Prostate gland (tissue), 2 donors: ENCODE measurements around the gene PM20D1. TPM values are rescaled to one million over a fixed set of nuclear protein-coding genes. Genes with fewer than 3 reads are reported as not detected.

Source experiments
- DNase-seq: peaks from one replicate; pipeline ENCODE4 v3.0.0-alpha.2; 2019; ENCODE audit warnings: low spot score
- H3K27ac ChIP-seq, 2 donors: fragments of 200-600 bp; sonication (generic); 2 replicates each; pipeline ENCODE4 v1.5.1; 2017 to 2019
- H3K27me3 ChIP-seq: fragments of 200-600 bp; sonication (generic); replicated peaks from 2 replicates; pipeline ENCODE4 v1.5.1; 2019; ENCODE audit not compliant: insufficient read depth
- H3K36me3 ChIP-seq, 2 donors: fragments of 200-600 bp; sonication (generic); 1 replicate in 1 of 2; 2 replicates in 1 of 2; pipeline versions ENCODE4 v1.5.1 to v1.8.1; 2017 to 2019
- H3K4me1 ChIP-seq: fragments of 200-600 bp; sonication (generic); replicated peaks from 2 replicates; pipeline ENCODE4 v1.5.1; 2019
- H3K4me3 ChIP-seq, 2 donors: fragments of 200-600 bp; sonication (generic); 2 replicates each; pipeline ENCODE4 v1.5.1; 2017 to 2019
- H3K9me3 ChIP-seq: fragments of 200-600 bp; sonication (generic); 2 replicates; pipeline ENCODE4 v1.5.1; 2017
- POLR2A ChIP-seq: fragments of 450-650 bp; IDR thresholded peaks from one replicate; pipeline ENCODE4 v1.6.1; 2016; ENCODE audit warnings: antibody characterized with exemption, mild to moderate bottlenecking
- POLR2AphosphoS5 ChIP-seq: sonication (generic); formaldehyde crosslinking; IDR thresholded peaks from one replicate; pipeline ENCODE4 v1.6.1; 2017; ENCODE audit warnings: antibody characterized with exemption
- WGBS: methylation state at CpG from one replicate; pipeline ENCODE4 v1.1.5; 2018; 5-methylcytosine and 5-hydroxymethylcytosine counted together
- intact Hi-C: fragments of 100-400 bp; cut with DNase I; formaldehyde crosslinking; loops from one replicate; pipeline ENCODE4 v1.14.2; 2022
- total RNA-seq, 2 donors: library from RNA; depleted of rRNA; stranded (reverse); fragments of >200 nt; gene quantifications; one replicate each; pipeline ENCODE4 v1.1.0, GENCODE V29; 2016
- TF ChIP-seq, protein P1 (sequence below), 4 experiments: fragments of 200-600 bp in 2 of 4; fragments of 450-650 bp in 2 of 4; sonication (generic) in 2 of 4; IDR thresholded peaks; 1 replicate in 3 of 4; 2 replicates in 1 of 4; pipeline ENCODE4 v1.5.1; 2016 to 2019; ENCODE audit warnings: antibody characterized with exemption in 4 of 4, mild to moderate bottlenecking in 2 of 4, moderate library complexity in 2 of 4

Gene PM20D1
- total RNA-seq, 2 donors from 2014 or later = not detected

DNA sequence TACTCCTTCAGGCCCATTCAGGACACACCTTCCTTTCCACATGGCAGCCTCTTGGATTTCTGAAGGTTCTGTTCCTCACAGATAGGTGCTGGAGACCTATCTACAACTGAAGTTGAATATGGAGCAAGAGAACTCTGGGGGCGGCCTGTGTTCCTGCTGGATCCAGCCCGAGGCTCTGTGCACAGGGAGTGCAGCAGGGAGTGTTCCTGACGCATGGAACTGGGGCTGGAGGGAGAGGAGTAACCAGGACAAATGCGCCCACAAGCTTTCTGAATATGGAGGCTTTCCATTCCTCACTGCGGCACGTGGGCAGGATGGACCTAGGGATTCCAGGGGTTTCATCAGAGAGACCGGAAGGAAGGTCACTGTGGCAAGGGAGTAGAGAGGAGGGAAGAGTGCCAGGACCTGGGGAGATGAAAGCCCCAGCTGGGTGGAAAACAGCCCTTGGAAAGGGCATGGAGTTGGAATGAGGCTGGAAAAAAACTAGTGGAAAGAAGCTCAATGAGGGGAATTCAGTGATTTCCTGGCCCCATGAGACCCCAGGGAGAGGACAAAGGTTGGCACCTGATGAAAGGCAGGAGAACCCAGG, 12.5 kb downstream of the PM20D1 start:
- H3K4me3 ChIP-seq = no peak overlapping the region
- no peak overlapping the region for H3K27ac ChIP-seq
- no peaks in the 10 kb centered on the region for H3K9me3 ChIP-seq
- 91% methylated on average over 7 of the region's 7 CpGs for WGBS
- DNase-seq = no peak
- H3K27me3 ChIP-seq = no peaks in the 10 kb centered on the region
- no peaks in the 10 kb centered on the region for H3K36me3 ChIP-seq
- intact Hi-C loops = no loop called here
- no peaks in the 10 kb centered on the region for H3K4me1 ChIP-seq
- TF ChIP-seq POLR2AphosphoS5 (no peak), POLR2A (no peak)
- TF ChIP-seq, protein P1, sequence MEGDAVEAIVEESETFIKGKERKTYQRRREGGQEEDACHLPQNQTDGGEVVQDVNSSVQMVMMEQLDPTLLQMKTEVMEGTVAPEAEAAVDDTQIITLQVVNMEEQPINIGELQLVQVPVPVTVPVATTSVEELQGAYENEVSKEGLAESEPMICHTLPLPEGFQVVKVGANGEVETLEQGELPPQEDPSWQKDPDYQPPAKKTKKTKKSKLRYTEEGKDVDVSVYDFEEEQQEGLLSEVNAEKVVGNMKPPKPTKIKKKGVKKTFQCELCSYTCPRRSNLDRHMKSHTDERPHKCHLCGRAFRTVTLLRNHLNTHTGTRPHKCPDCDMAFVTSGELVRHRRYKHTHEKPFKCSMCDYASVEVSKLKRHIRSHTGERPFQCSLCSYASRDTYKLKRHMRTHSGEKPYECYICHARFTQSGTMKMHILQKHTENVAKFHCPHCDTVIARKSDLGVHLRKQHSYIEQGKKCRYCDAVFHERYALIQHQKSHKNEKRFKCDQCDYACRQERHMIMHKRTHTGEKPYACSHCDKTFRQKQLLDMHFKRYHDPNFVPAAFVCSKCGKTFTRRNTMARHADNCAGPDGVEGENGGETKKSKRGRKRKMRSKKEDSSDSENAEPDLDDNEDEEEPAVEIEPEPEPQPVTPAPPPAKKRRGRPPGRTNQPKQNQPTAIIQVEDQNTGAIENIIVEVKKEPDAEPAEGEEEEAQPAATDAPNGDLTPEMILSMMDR (IDR thresholded peaks at IDR 0.05) = no peak

DNA sequence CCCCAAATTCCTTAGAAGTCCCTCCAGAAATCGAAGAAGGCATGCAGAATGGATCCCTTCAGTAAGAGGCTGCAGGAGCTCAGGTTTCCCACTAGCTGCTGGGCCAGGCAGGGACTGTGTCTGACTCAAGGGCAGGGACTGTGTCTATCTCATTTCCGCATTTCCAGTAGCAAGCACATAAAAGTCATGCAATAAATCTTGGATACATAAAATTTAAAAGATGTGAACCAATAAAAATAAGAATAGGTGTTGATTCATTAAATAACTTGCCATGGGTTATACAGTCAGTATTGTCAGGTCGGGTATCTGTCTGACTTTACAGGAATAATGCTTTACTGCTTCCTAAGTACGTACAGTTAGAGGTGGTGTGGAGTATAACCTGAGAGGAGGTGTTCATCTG, 15.2 kb downstream of the PM20D1 start:
- Histone ChIP-seq H3K4me3 (no peak overlapping the region), H3K4me1 (no peaks in the 10 kb centered on the region), H3K27me3 (no peaks in the 10 kb centered on the region), H3K27ac (no peak overlapping the region), H3K9me3 (no peaks in the 10 kb centered on the region), H3K36me3 (no peaks in the 10 kb centered on the region)
- no peak for DNase-seq
- intact Hi-C loops = no loop called here
- 40% methylated on average over 4 of the region's 4 CpGs for WGBS
- TF ChIP-seq, protein P1 (IDR thresholded peaks at IDR 0.05) = no peak

DNA sequence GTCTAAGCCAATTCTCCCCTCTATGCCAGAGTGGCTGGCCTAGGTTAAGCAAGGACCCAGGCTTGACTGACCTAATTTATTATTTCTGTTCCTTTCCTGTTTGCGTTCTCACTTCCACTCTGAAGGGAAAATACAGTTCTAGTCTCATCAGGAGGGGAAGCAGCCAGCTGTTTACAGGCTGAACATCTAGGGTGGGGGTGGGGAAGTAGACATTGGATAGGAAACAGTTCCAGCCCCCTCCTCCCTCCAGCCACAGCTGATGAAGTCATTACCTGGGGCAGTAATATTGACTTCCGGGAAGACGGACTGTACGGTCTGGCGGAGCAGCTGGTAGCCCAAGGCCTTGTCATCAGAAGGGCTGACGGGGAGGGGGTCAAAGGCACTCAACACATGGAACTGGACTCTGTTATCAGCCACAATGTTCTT, 17.6 kb downstream of the PM20D1 start:
- no peak overlapping the region for H3K27ac ChIP-seq
- no peaks in the 10 kb centered on the region for H3K4me1 ChIP-seq
- intact Hi-C loops = no loop called here
- H3K9me3 ChIP-seq = no peaks in the 10 kb centered on the region
- no peaks in the 10 kb centered on the region for H3K27me3 ChIP-seq
- TF ChIP-seq, protein P1 (IDR thresholded peaks at IDR 0.05) = no peak
- TF ChIP-seq POLR2A (no peak), POLR2AphosphoS5 (no peak)
- DNase-seq = no peak
- no peaks in the 10 kb centered on the region for H3K36me3 ChIP-seq
- H3K4me3 ChIP-seq = no peak overlapping the region
- 81% methylated on average over 6 of the region's 6 CpGs for WGBS

DNA sequence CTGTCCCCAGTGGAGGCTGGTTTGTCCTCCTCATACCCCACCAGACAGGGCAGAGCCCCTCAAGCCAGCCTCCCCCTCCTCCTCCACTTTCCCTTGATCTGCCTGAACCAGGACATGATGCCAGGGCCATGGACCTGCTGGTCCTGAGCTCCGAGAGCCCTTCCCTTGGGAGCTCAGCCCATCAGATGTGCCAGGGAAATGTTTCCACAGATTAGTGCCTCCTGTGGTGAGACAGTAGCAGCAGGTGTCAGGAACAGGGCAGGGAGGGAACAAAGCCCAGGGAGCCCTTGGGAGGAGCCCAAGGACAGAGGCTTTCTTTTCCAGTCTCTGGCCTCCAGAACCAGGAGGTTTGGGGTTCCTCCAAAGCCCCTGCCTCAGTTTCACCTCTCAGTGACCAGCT, 22.3 kb downstream of the PM20D1 start:
- Histone ChIP-seq H3K36me3 (no peaks in the 10 kb centered on the region), H3K9me3 (no peaks in the 10 kb centered on the region), H3K4me1 (no peaks in the 10 kb centered on the region), H3K27ac (no peak overlapping the region), H3K27me3 (no peaks in the 10 kb centered on the region), H3K4me3 (no peak overlapping the region)
- TF ChIP-seq POLR2A (no peak), POLR2AphosphoS5 (no peak)
- TF ChIP-seq, protein P1 (IDR thresholded peaks at IDR 0.05) = no peak
- WGBS = 17% methylated on average over 1 of the region's 1 CpG
- intact Hi-C loops = no loop called here
- no peak for DNase-seq

DNA sequence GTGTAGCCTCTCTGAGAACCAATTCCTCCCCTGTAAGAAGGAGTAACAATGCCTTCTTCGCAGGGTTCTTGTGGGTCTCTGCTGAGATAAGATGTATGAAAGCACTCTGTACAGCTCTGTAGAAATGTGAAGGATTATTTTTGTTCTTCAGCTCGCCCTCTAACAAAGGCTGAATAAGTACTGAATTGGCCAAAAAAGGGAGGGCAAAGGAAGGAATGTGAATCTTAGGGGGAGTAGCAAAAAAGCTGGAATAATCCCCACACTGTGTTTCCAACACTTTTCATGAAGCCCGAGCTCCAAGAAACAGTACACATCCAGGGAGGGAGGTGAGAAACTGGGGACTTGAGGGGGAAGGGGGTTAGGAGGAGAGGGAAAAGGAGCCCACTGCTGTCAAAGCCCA, 22.9 kb downstream of the PM20D1 start:
- 35% methylated on average over 3 of the region's 3 CpGs for WGBS
- intact Hi-C loops = no loop called here
- H3K4me3 ChIP-seq = no peak overlapping the region
- no peak for DNase-seq
- no peaks in the 10 kb centered on the region for H3K4me1 ChIP-seq
- no peaks in the 10 kb centered on the region for H3K27me3 ChIP-seq
- H3K27ac ChIP-seq = no peak overlapping the region
- H3K9me3 ChIP-seq = no peaks in the 10 kb centered on the region
- no peaks in the 10 kb centered on the region for H3K36me3 ChIP-seq
- no peak for TF ChIP-seq POLR2AphosphoS5
